ENCODE measurements around the gene ZNF668.

The ZNF668 gene

DNA sequence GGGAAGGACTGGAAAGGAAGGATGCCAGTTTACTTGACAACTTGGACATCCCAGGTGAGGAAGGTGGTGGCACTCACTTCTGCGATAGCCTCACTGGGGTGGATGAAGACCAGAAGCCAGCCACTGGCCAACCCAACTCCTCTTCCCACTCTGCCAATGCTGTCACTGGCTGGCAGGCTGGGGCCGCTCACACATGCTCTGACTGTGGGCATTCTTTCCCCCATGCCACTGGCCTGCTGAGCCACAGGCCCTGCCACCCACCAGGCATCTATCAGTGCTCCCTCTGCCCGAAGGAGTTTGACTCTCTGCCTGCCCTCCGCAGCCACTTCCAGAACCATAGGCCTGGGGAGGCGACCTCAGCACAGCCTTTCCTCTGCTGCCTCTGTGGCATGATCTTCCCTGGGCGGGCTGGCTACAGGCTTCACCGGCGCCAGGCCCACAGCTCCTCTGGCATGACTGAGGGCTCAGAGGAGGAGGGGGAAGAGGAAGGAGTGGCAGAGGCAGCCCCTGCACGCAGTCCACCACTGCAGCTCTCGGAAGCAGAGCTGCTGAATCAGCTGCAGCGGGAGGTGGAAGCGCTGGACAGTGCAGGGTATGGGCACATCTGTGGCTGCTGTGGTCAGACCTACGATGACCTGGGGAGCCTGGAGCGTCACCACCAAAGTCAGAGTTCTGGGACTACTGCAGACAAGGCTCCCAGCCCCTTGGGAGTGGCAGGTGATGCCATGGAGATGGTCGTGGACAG, 4.7 kb upstream of the ZNF668 start:
- H3K27ac ChIP-seq: no peak overlapping the region
- no peaks in the 10 kb centered on the region for H3K27me3 ChIP-seq
- no peaks in the 10 kb centered on the region for H3K9me3 ChIP-seq
- H3K4me1 ChIP-seq: peaks cover 0 to 26% (median 18%) of the 10 kb centered on the region in 4 donors
- H3K4me3 ChIP-seq: no peak overlapping the region
- no peak for TF ChIP-seq CTCF (IDR thresholded peaks at IDR 0.05)
- no peak for DNase-seq
- H3K36me3 ChIP-seq: peaks cover 43 to 78% (median 69%) of the 10 kb centered on the region in 3 donors
- intact Hi-C loops (cut with DNase I; ENCODE audit: low total_unique reads): loop anchor here (10.0 kb wide), 1 partner anchor 366 kb away; the partner anchor contains the start of gene ZNF843

DNA sequence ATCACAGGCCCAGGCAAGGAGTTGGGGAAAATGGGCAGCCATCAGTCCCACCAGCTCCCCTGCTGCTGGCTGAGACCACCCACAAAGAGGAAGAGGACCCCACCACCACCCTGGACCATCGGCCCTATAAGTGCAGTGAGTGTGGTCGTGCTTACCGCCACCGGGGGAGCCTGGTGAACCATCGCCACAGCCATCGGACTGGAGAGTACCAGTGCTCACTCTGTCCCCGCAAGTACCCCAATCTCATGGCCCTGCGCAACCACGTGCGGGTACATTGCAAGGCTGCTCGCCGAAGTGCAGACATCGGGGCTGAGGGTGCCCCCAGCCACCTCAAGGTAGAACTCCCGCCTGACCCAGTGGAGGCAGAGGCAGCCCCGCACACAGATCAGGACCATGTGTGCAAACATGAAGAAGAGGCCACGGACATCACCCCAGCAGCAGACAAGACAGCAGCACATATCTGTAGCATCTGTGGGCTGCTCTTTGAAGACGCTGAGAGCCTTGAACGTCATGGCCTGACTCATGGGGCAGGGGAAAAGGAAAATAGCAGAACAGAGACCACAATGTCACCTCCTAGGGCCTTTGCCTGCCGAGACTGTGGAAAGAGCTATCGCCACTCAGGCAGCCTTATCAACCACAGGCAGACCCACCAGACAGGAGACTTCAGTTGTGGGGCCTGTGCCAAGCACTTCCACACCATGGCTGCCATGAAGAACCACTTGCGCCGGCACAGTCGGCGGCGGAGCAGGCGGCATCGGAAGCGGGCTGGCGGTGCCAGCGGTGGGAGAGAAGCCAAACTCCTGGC, 3.8 kb upstream of the ZNF668 start:
- H3K27ac ChIP-seq: no peak overlapping the region
- H3K36me3 ChIP-seq: peaks cover 43 to 68% (median 61%) of the 10 kb centered on the region in 3 donors
- H3K27me3 ChIP-seq: no peaks in the 10 kb centered on the region
- no peak for DNase-seq
- intact Hi-C loops (cut with DNase I; ENCODE audit: low total_unique reads): loop anchor here (10.0 kb wide), 1 partner anchor 367 kb away; the partner anchor contains the start of gene ZNF843
- H3K4me3 ChIP-seq: no peak overlapping the region
- H3K9me3 ChIP-seq: no peaks in the 10 kb centered on the region
- TF ChIP-seq CTCF (IDR thresholded peaks at IDR 0.05): no peak
- peaks cover 0 to 28% (median 20%) of the 10 kb centered on the region in 4 donors for H3K4me1 ChIP-seq

GRCh38 chr16:31077024-31077423, 3.0 kb upstream of the ZNF668 start:
- no peak for DNase-seq
- Histone ChIP-seq H3K9me3 (no peaks in the 10 kb centered on the region), H3K27ac (no peak overlapping the region), H3K4me3 (no peak overlapping the region), H3K4me1 (peaks cover 0 to 31% (median 25%) of the 10 kb centered on the region in 4 donors), H3K36me3 (peaks cover 43 to 60% (median 56%) of the 10 kb centered on the region in 3 donors), H3K27me3 (no peaks in the 10 kb centered on the region)
- TF ChIP-seq CTCF (IDR thresholded peaks at IDR 0.05): no peak
- intact Hi-C loops (cut with DNase I; ENCODE audit: low total_unique reads): loop anchor here (10.0 kb wide), 1 partner anchor 368 kb away; the partner anchor contains the start of gene ZNF843

- no peak overlapping the region for H3K4me3 ChIP-seq
- H3K27ac ChIP-seq: no peak overlapping the region
- no peaks in the 10 kb centered on the region for H3K9me3 ChIP-seq
- H3K4me1 ChIP-seq: peaks cover 0 to 31% (median 23%) of the 10 kb centered on the region in 4 donors
- no peak for DNase-seq
- H3K27me3 ChIP-seq: no peaks in the 10 kb centered on the region
- H3K36me3 ChIP-seq: peaks cover 42 to 53% (median 53%) of the 10 kb centered on the region in 3 donors
- no peak for TF ChIP-seq CTCF (IDR thresholded peaks at IDR 0.05)
- intact Hi-C loops (cut with DNase I; ENCODE audit: low total_unique reads): loop anchor here (10.0 kb wide), 1 partner anchor 368 kb away; the partner anchor contains the start of gene ZNF843
Observed at GRCh38 chr16:31076319-31076718, 2.3 kb upstream of the ZNF668 start.

GRCh38 chr16:31074814-31075183, 759 bp upstream of the ZNF668 start:
- intact Hi-C loops (cut with DNase I; ENCODE audit: low total_unique reads): loop anchor here (2.0 to 10.0 kb wide), 3 partner anchors 40 to 370 kb away; partner anchors contain the start of genes HSD3B7 and ZNF843

More at GRCh38 chr16:31074814-31075183, 759 bp upstream of the ZNF668 start:
- peaks cover 28 to 38% (median 37%) of the 10 kb centered on the region in 3 donors for H3K36me3 ChIP-seq
- no peaks in the 10 kb centered on the region for H3K27me3 ChIP-seq
- H3K9me3 ChIP-seq: no peaks in the 10 kb centered on the region
- H3K4me3 ChIP-seq: peak overlapping the region; percentile 90 to 91
- TF ChIP-seq CTCF (IDR thresholded peaks at IDR 0.05): no peak
- H3K27ac ChIP-seq: peak overlapping the region; percentile 89 to 95
- peaks cover 0 to 32% (median 23%) of the 10 kb centered on the region in 4 donors for H3K4me1 ChIP-seq
- DNase-seq: no peak
